Esophagus squamous epithelium (tissue), 5 donors: ENCODE measurements around the gene SLC25A51. TPM values are rescaled to one million over a fixed set of nuclear protein-coding genes. Genes with fewer than 3 reads are reported as not detected.
A peak's percentile ranks its signal among the peaks of the same experiment; 100 is the strongest.

Experiments
- DNase-seq: peaks from one replicate; lab custom pipeline; 2025; lab: John Stamatoyannopoulos, UW
- H3K27ac ChIP-seq, 4 donors: fragments of 200-600 bp; sonication (generic); one replicate each; pipeline ENCODE4 v1.5.1; 2016 to 2019; ENCODE audit warnings: mild to moderate bottlenecking in 1 of 4
- H3K27me3 ChIP-seq, 4 donors: fragments of 200-600 bp; sonication (generic); 1 replicate in 3 of 4; 2 replicates in 1 of 4; pipeline versions ENCODE4 v1.5.1 to v1.6.0; 2017 to 2021; ENCODE audit warnings: antibody characterized with exemption in 1 of 4
- H3K36me3 ChIP-seq, 3 donors: fragments of 200-600 bp; sonication (generic); one replicate each; pipeline ENCODE4 v1.5.1; 2016 to 2019
- H3K4me1 ChIP-seq, 3 donors: fragments of 200-600 bp; sonication (generic); one replicate each; pipeline ENCODE4 v1.5.1; 2017 to 2019
- H3K4me3 ChIP-seq, 4 donors: fragments of 200-600 bp; sonication (generic); 1 replicate in 3 of 4; 2 replicates in 1 of 4; pipeline ENCODE4 v1.5.1; 2016 to 2019; ENCODE audit warnings: mild to moderate bottlenecking in 2 of 4, moderate library complexity in 1 of 4
- H3K9me3 ChIP-seq, 3 donors: fragments of 200-600 bp; sonication (generic); one replicate each; pipeline ENCODE4 v1.5.1; 2016 to 2019
- CTCF ChIP-seq, 6 experiments: fragments of 450-650 bp in 4 of 6; fragments of 200-600 bp in 2 of 6; sonication (generic) in 2 of 6; IDR thresholded peaks; one replicate each; pipeline ENCODE4 v1.5.1; 2016 to 2019; ENCODE audit warnings: antibody characterized with exemption in 6 of 6, mild to moderate bottlenecking in 4 of 6, moderate library complexity in 4 of 6
- POLR2A ChIP-seq, 4 donors: fragments of 450-650 bp; IDR thresholded peaks; one replicate each; pipeline ENCODE4 v1.6.1; 2017; ENCODE audit warnings: antibody characterized with exemption in 4 of 4, mild to moderate bottlenecking in 4 of 4, moderate library complexity in 3 of 4
- WGBS, 2 donors: methylation state at CpG; one replicate each; pipeline ENCODE4 v1.1.5; 2018; 5-methylcytosine and 5-hydroxymethylcytosine counted together
- intact Hi-C: fragments of 100-400 bp; cut with DNase I; formaldehyde crosslinking; loops from one replicate; pipeline ENCODE4 v1.15.0; 2022
- total RNA-seq, 4 donors: library from RNA; depleted of rRNA; stranded (reverse); fragments of >200 nt; gene quantifications; one replicate each; pipeline ENCODE4 v1.1.0, GENCODE V29; 2016
- donor health status: DM: yes; HTN: yes; CAD: no.

Gene SLC25A51
- total RNA-seq, 4 donors from 2014 or later: 18.2 to 30.3 (median 20.3) TPM

GRCh38 chr9:37949576-37949975 is 45.6 kb upstream of the SLC25A51 start:
- intact Hi-C loops: no loop called here
- H3K4me1 ChIP-seq: peaks cover 14 to 45% (median 19%) of the 10 kb centered on the region in 3 donors
- H3K27ac ChIP-seq: no peak overlapping the region
- H3K9me3 ChIP-seq: no peaks in the 10 kb centered on the region
- H3K36me3 ChIP-seq: peaks cover 16 to 86% (median 20%) of the 10 kb centered on the region in 3 donors
- H3K27me3 ChIP-seq: no peaks in the 10 kb centered on the region
- no peak for DNase-seq
- TF ChIP-seq POLR2A (IDR thresholded peaks at IDR 0.05): no peak
- TF ChIP-seq CTCF (IDR thresholded peaks at IDR 0.05): no peak
- 67 to 76% methylated on average over 8 of the region's 8 CpGs for WGBS, 2 donors
- H3K4me3 ChIP-seq: no peak overlapping the region

GRCh38 chr9:37948417-37948980 is 44.6 kb upstream of the SLC25A51 start:
- peaks cover 16 to 89% (median 20%) of the 10 kb centered on the region in 3 donors for H3K36me3 ChIP-seq
- WGBS, 2 donors: 70 to 80% methylated on average over 3 to 18 of the region's 20 CpGs
- DNase-seq: no peak
- intact Hi-C loops: no loop called here
- no peaks in the 10 kb centered on the region for H3K27me3 ChIP-seq
- no peak overlapping the region for H3K4me3 ChIP-seq
- TF ChIP-seq CTCF (IDR thresholded peaks at IDR 0.05): no peak
- no peak for TF ChIP-seq POLR2A (IDR thresholded peaks at IDR 0.05)
- H3K9me3 ChIP-seq: no peaks in the 10 kb centered on the region
- peaks cover 16 to 45% (median 19%) of the 10 kb centered on the region in 3 donors for H3K4me1 ChIP-seq
- peak overlapping the region in 1 of 4 donors; percentile 17 for H3K27ac ChIP-seq

GRCh38 chr9:37947977-37948376 is 44.0 kb upstream of the SLC25A51 start:
- no peak for TF ChIP-seq POLR2A (IDR thresholded peaks at IDR 0.05)
- no peak for TF ChIP-seq CTCF (IDR thresholded peaks at IDR 0.05)
- WGBS, 2 donors: 53 to 57% methylated on average over 6 to 8 of the region's 9 CpGs
- no peak overlapping the region for H3K27ac ChIP-seq
- intact Hi-C loops: no loop called here
- H3K36me3 ChIP-seq: peaks cover 16 to 87% (median 20%) of the 10 kb centered on the region in 3 donors
- H3K4me3 ChIP-seq: no peak overlapping the region
- no peaks in the 10 kb centered on the region for H3K9me3 ChIP-seq
- H3K4me1 ChIP-seq: peaks cover 16 to 45% (median 22%) of the 10 kb centered on the region in 3 donors
- DNase-seq: no peak
- no peaks in the 10 kb centered on the region for H3K27me3 ChIP-seq

- peaks cover 16 to 46% (median 24%) of the 10 kb centered on the region in 3 donors for H3K4me1 ChIP-seq
- H3K9me3 ChIP-seq: no peaks in the 10 kb centered on the region
- no peaks in the 10 kb centered on the region for H3K27me3 ChIP-seq
- intact Hi-C loops: no loop called here
- TF ChIP-seq POLR2A (IDR thresholded peaks at IDR 0.05): no peak
- DNase-seq: no peak
- 50 to 80% methylated on average over 1 to 3 of the region's 7 CpGs for WGBS, 2 donors
- H3K36me3 ChIP-seq: peaks cover 16 to 83% (median 20%) of the 10 kb centered on the region in 3 donors
- peak overlapping the region in 1 of 4 donors; percentile 23 for H3K27ac ChIP-seq
- H3K4me3 ChIP-seq: no peak overlapping the region
These were observed 43.5 kb upstream of the SLC25A51 start for GRCh38 chr9:37947471-37947870.

GRCh38 chr9:37946971-37947370 is 43.0 kb upstream of the SLC25A51 start:
- intact Hi-C loops: no loop called here
- Histone ChIP-seq H3K9me3 (no peaks in the 10 kb centered on the region), H3K27ac (no peak overlapping the region), H3K27me3 (no peaks in the 10 kb centered on the region), H3K4me3 (no peak overlapping the region), H3K4me1 (peaks cover 16 to 49% (median 24%) of the 10 kb centered on the region in 3 donors), H3K36me3 (peaks cover 16 to 82% (median 20%) of the 10 kb centered on the region in 3 donors)
- no peak for DNase-seq
- TF ChIP-seq POLR2A (IDR thresholded peaks at IDR 0.05): no peak
- TF ChIP-seq CTCF (IDR thresholded peaks at IDR 0.05): no peak
- 90 to 100% methylated on average over 5 to 7 of the region's 7 CpGs for WGBS, 2 donors
